GM21619 (cell line): Measurements from ENCODE around the gene RAMP3.
A peak's percentile ranks its signal among the peaks of the same experiment; 100 is the strongest.
"Not testable (repeated sequence)": the region's sequence is repeated elsewhere in the genome, so short reads cannot be mapped to it uniquely, and the experiment has no call there.

Experiments used
- ATAC-seq: cut with Tn5 transposase; IDR thresholded peaks from one replicate; pipeline ENCODE4 v1.9.1; 2021; ENCODE audit not compliant: unreplicated experiment

The RAMP3 gene

DNA sequence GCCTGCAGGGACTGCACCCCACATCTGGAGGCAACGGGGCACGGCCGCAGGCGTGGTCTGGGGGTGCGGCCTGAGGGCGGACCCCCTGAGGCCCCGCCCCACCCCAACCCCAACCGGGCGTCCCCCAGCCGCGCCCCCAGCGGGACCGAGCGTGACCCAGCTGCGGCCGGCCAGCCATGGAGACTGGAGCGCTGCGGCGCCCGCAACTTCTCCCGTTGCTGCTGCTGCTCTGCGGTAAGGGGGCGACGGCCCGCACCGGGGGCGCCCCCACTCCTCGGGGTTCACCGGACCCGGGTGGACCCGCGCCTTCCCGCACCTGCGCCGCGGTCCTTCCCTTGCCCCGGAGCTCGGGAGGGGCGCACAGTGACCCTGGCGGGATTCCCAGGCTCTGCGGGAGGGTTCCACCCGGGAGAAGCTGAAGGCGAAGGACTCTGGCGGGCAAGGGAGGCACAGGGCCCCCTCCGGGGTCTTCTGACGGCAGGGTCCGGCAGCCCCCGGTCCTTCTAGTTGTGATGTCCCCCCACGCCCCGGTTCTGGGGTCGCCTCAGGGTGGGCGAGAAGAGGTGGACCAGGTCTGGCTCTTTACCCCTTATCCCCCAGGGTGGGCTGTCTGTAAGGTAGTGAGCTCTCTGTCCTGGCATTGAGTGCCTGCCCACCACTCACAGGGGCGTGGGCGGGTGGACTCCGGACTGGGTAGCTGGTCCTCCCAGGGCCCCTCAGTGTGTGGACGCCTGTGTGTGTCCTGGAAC, at the start of gene RAMP3:
RAMP3 (plus strand) TSS at position 139 of the 749 bp plus-strand sequence; CDS start at position 177, 38 bp downstream.
- no peak for ATAC-seq

DNA sequence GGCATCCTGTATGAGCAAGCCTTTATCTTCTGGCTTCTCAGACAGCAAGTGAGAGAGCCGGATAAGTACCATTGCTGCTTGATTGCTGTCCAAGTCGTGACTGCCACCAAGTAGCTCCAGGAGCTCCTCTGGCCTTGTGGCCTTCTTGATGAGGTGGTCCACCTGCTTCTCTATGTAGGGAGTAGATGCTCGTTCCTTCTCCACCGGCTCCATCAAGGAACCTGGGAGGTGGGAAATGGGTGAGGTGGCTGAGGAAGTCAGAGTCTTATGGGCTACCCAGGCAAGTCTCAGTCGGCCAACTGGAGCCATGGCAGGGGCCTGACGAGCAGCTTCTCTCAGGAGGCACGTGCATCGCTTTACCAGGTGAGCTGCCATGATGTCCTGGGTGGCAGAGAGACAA, 48.7 kb upstream of the RAMP3 start:
- no peak for ATAC-seq

GRCh38 chr7:45111298-45112223, 46.0 kb upstream of the RAMP3 start, which contains the start of gene TBRG4:
TSS of gene TBRG4 (minus strand) at chr7:45111697. CDS start at chr7:45109237, 2,460 bp downstream.
- peak; percentile 96 for ATAC-seq

- ATAC-seq = no peak
Observed at GRCh38 chr7:45112648-45113047, 44.9 kb upstream of the RAMP3 start.

GRCh38 chr7:45114257-45114656, 43.3 kb upstream of the RAMP3 start:
- ATAC-seq = not testable (repeated sequence)

DNA sequence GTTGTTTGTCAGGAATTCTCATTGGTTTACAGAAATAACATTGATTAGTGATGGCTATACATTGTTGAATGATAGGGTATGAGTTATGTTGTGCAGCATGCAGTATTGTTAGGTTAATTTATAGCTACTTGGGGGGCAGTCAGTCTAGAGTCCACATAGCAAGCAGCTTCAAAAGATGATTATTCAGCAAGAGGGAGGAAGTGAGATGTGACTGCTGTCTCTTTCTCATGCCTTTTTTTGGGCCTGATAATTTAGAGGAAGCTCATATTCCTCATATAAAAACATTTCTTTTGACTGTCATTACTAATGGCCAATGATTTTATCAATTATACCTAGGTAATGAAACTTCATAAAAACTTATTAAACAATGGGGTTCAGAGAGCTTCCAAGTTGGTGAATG, 42.7 kb upstream of the RAMP3 start:
- ATAC-seq = no peak

- ATAC-seq = no peak
Observed at GRCh38 chr7:45116048-45116447, 41.5 kb upstream of the RAMP3 start.

GRCh38 chr7:45117582-45117981, 40.0 kb upstream of the RAMP3 start:
- ATAC-seq = no peak

- ATAC-seq = no peak
Observed at GRCh38 chr7:45118292-45118691, 39.3 kb upstream of the RAMP3 start.

DNA sequence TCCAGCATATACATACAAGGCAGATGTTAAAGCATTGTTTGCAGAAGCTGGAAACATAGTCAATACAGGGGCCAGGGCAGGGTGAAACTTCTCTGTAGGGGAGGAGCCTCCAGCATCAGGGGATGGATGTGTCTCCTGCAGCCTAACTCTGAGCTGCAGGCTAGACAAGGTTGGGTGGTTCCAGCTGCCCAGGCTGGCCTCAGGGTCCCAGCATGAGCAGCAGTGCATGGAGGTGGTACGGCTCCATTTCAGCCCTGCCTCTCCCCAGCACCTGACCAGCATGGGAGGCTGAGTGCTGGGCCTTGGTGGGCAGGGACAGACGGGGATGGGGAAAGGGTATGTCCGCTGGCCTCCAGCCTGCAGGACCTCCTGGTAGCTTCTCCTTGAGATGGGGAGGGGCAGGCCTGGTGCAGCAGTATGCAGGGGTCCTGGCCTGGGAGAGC, 38.7 kb upstream of the RAMP3 start:
- ATAC-seq = no peak

GRCh38 chr7:45119550-45119949, 38.0 kb upstream of the RAMP3 start:
- ATAC-seq = no peak

- ATAC-seq = no peak
Observed at GRCh38 chr7:45122975-45123860, 34.4 kb upstream of the RAMP3 start.

GRCh38 chr7:45123913-45124710, 33.5 kb upstream of the RAMP3 start:
- no peak for ATAC-seq

DNA sequence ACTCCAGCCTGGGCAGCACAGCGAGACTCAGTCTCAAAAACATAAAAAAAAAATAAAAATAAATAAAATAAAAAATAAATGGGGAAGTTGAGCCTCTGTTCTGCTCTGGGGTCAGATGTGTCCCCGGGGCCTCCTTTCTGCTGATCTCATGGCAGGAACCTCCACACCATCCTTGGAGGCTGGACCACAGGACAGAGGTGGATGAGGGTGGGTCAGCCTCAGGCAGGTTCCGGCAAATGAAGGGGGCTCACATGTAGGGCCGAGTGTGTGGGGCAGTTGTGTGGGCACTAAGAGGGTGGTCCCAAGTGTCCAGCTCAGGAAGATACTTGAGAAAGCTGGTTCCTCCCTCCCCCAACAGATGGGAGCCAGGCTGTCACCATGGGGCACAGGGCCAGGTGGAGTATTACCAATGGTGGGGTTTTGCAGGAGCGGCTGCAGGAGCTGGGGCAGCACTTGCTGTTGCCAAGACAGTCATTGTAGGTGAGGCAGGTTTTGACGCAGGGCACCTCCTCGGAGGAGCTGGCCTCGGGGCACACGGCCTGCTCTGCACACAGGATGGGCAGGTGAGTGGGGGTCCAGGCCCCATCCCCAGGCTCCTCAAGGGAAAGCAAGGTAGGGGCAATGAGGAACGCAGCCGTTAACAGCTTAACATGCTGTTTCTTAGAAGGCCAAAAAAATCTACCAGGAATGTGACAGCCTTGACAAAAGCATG, 32.2 kb upstream of the RAMP3 start:
- no peak for ATAC-seq

GRCh38 chr7:45126201-45126600, 31.4 kb upstream of the RAMP3 start:
- no peak for ATAC-seq

GRCh38 chr7:45126920-45127319, 30.7 kb upstream of the RAMP3 start:
- ATAC-seq = no peak

DNA sequence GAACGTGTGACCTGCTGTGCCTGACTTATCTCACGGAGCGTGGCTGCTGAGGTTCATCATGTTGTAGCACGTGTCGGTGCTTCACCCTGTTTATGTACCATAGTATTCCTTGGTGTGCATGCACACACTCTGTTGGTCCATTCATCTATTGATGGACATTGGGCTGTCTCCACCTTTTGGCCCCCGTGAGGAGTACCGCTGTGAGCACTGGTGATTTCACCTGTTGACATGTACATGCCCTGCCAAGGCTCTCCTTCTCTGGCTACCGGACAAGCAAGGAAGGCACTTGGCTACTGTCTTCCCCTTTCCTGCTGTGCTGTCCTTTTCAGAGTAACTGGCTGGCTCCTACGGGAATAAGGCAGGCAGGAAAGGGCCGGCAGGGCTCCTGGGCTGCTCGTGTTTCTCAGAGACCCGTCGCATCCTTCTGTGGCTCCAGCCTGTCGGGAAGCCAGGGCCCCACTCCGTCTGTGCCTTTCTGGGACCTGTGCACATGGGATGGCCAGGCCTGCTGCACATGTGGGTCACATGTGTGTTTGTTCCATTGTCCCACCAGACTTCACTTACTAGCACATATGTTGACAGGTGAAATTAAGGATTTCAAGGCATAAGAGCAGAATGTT, 28.3 kb upstream of the RAMP3 start:
- no peak for ATAC-seq

DNA sequence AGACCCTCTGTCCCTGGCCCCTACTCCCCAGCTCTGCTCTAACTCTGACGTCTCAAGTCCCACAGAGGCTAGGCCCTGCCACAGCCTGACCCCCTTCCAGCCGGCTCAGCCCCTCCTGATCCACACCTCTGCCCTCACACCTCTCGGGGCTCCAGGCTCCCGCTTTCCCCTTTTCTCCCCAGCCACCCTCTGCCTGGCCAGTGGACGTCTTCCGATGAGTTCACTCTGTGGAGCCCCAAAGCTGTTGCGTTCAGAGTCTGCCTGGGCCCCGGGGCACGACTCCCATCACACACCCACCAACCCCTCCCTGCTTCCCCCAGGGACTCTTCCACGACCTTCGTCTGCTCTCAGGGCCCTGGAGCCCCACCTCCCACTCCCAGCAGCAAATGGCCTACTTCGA, 27.7 kb upstream of the RAMP3 start:
- ATAC-seq = no peak

GRCh38 chr7:45130910-45131309, 26.7 kb upstream of the RAMP3 start:
- no peak for ATAC-seq
